DOHH2 (cell line): ENCODE data around the gene NRAS.

Source experiments
- H3F3A ChIP-seq: fragments of 200-600 bp; sonication (generic), shearing (Covaris generic); 2 replicates; pipeline ENCODE4 v1.6.0; 2016; ENCODE audit warnings: antibody characterized with exemption, mild to moderate bottlenecking; ENCODE audit not compliant: control insufficient read depth, insufficient read depth
- H3K27ac ChIP-seq: fragments of 200-600 bp; sonication (generic); 2 replicates; pipeline ENCODE4 v1.5.1; 2014; ENCODE audit warnings: low read depth, mild to moderate bottlenecking, low read length, moderate library complexity
- H3K27me3 ChIP-seq: fragments of 200-600 bp; sonication (generic); 2 replicates; pipeline ENCODE4 v1.6.1; 2014; ENCODE audit warnings: mild to moderate bottlenecking, low read length, mixed read lengths; ENCODE audit not compliant: control insufficient read depth
- H3K36me3 ChIP-seq: fragments of 200-600 bp; sonication (generic); 2 replicates; pipeline ENCODE4 v1.6.1; 2014; ENCODE audit warnings: mild to moderate bottlenecking, low read length, moderate library complexity, mixed read lengths; ENCODE audit not compliant: control insufficient read depth
- H3K4me1 ChIP-seq: fragments of 200-600 bp; sonication (generic); 2 replicates; pipeline ENCODE4 v1.6.1; 2014; ENCODE audit warnings: mild to moderate bottlenecking, low read length, mixed read lengths; ENCODE audit not compliant: control insufficient read depth
- H3K4me2 ChIP-seq: fragments of 200-600 bp; sonication (generic); 2 replicates; pipeline ENCODE4 v1.6.0; 2014; ENCODE audit warnings: mild to moderate bottlenecking, low read length, moderate library complexity
- H3K4me3 ChIP-seq: fragments of 200-600 bp; sonication (generic); 2 replicates; pipeline ENCODE4 v1.5.1; 2014; ENCODE audit warnings: mild to moderate bottlenecking, low read length, mixed read lengths
- H3K79me2 ChIP-seq: fragments of 200-600 bp; sonication (generic); 2 replicates; pipeline ENCODE4 v1.6.1; 2014; ENCODE audit warnings: mild to moderate bottlenecking, low read length, mixed read lengths; ENCODE audit not compliant: control insufficient read depth
- H3K9me2 ChIP-seq: fragments of 200-600 bp; sonication (generic); replicated peaks from 2 replicates; pipeline ENCODE4 v1.6.1; 2014; ENCODE audit warnings: mild to moderate bottlenecking, low read length, mixed read lengths; ENCODE audit not compliant: control insufficient read depth
- H3K9me3 ChIP-seq: fragments of 200-600 bp; sonication (generic); 2 replicates; pipeline ENCODE4 v1.6.1; 2014; ENCODE audit warnings: antibody characterized with exemption, low read length, mixed read lengths; ENCODE audit not compliant: control insufficient read depth, insufficient read depth
- H4K20me1 ChIP-seq: fragments of 200-600 bp; sonication (generic); 2 replicates; pipeline ENCODE4 v1.6.0; 2014; ENCODE audit warnings: low read depth, mild to moderate bottlenecking, antibody characterized with exemption, low read length, moderate library complexity; ENCODE audit not compliant: control insufficient read depth, insufficient read depth
- EZH2phosphoT487 ChIP-seq: fragments of 200-600 bp; sonication (generic); IDR thresholded peaks from 2 replicates; pipeline ENCODE4 v1.6.1; 2017; ENCODE audit warnings: borderline replicate concordance, mild to moderate bottlenecking, antibody characterized with exemption, low read length, moderate library complexity, mixed read lengths
- TF ChIP-seq, protein P1 (sequence below): fragments of 200-600 bp; sonication (generic); IDR thresholded peaks from one replicate; pipeline ENCODE4 v1.5.1; 2014; ENCODE audit warnings: antibody characterized with exemption, mild to moderate bottlenecking, low read depth, low read length; ENCODE audit not compliant: poor library complexity, severe bottlenecking

Gene NRAS

DNA sequence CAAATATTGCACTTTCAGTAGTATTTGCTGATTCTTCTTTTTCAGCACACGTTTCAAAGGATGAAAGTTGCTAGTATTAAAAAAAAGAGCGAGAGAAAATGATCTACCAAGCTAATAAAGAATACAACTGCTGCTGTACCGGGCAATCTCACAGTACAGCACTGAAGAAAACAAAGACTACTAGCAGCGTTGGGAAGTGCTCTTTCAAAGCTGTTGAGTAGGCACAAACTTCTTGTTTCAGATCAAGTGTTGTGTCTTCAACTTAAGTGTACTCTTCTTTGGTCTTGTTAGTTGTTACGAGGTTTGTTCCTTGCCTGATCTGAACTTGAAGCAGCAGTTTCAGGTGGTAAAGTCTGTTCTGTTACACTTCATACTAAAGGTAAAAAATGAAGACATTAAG lies 33.3 kb upstream of the NRAS start:
- Histone ChIP-seq H3K9me3 (no peaks in the 10 kb centered on the region), H3K4me2 (no peak overlapping the region), H3K27ac (no peak overlapping the region), H3K79me2 (peaks cover 100% of the 10 kb centered on the region), H4K20me1 (peaks cover 33% of the 10 kb centered on the region), H3K36me3 (peaks cover 94% of the 10 kb centered on the region), H3K27me3 (no peaks in the 10 kb centered on the region), H3F3A (no peaks in the 10 kb centered on the region), H3K4me1 (peaks cover 23% of the 10 kb centered on the region), H3K4me3 (no peak overlapping the region), H3K9me2 (no peaks in the 10 kb centered on the region)
- no peak for TF ChIP-seq EZH2phosphoT487
- TF ChIP-seq, protein P1, sequence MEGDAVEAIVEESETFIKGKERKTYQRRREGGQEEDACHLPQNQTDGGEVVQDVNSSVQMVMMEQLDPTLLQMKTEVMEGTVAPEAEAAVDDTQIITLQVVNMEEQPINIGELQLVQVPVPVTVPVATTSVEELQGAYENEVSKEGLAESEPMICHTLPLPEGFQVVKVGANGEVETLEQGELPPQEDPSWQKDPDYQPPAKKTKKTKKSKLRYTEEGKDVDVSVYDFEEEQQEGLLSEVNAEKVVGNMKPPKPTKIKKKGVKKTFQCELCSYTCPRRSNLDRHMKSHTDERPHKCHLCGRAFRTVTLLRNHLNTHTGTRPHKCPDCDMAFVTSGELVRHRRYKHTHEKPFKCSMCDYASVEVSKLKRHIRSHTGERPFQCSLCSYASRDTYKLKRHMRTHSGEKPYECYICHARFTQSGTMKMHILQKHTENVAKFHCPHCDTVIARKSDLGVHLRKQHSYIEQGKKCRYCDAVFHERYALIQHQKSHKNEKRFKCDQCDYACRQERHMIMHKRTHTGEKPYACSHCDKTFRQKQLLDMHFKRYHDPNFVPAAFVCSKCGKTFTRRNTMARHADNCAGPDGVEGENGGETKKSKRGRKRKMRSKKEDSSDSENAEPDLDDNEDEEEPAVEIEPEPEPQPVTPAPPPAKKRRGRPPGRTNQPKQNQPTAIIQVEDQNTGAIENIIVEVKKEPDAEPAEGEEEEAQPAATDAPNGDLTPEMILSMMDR = no peak

DNA sequence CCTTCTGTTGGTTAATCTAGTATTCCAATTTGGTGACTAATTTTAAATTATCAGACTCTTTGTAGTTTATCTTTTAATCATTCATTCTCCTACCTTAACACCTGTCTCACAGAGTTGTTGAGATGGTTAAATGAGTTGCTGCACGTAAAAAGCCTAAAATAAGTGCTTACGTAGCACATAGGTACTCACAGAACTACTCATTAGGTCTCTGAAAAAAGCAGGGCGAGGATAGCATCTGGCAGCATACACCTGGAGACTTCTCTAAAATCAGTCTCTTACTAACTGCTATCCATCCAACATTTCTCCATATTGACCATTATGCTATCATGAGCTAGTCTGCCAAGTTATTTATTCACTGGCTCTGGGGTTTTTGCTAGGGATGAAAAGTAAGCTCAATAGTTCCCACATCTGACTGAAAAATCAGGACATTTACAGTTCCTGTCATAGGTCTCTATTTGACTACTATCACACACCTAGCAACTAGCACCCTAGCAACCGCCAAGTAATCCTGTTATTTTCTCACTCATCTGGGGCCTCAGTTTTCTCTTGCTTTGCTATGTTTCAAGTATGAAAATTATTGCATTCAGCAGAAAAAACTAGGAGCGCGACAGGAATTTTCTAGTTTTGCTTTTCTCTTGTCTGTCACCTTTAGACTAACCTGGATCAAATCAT lies 30.0 kb upstream of the NRAS start:
- Histone ChIP-seq H3K4me2 (no peak overlapping the region), H3K4me1 (no peaks in the 10 kb centered on the region), H3K36me3 (peaks cover 94% of the 10 kb centered on the region), H3K27me3 (no peaks in the 10 kb centered on the region), H3K4me3 (no peak overlapping the region), H3K9me3 (no peaks in the 10 kb centered on the region), H3F3A (no peaks in the 10 kb centered on the region), H3K27ac (no peak overlapping the region), H4K20me1 (peaks cover 15% of the 10 kb centered on the region; the same call in 1 of the 2 replicates), H3K9me2 (no peaks in the 10 kb centered on the region), H3K79me2 (peaks cover 100% of the 10 kb centered on the region)
- TF ChIP-seq, protein P1 = no peak
- no peak for TF ChIP-seq EZH2phosphoT487

DNA sequence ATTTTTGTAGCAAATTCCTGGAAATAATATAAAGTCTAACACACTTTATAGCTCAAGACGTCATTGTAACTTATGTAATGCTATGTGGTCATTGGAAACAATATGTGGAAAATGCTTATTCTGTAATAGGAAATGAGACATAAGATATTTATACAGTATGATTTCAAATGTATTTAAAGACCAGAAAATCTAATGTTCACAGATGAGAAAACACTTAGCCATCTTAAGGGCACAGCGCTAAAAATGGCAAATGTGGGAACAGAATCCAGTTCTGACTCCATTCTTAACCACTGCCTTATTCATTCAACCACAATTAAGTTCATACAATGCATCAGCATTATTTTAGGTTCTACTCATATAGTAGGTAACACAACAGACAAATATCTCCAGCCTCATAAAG lies 28.7 kb upstream of the NRAS start:
- H3K36me3 ChIP-seq = peaks cover 96% of the 10 kb centered on the region
- no peaks in the 10 kb centered on the region for H3K9me3 ChIP-seq
- peaks cover 100% of the 10 kb centered on the region for H3K79me2 ChIP-seq
- no peaks in the 10 kb centered on the region for H3F3A ChIP-seq
- H3K9me2 ChIP-seq = no peaks in the 10 kb centered on the region
- no peak overlapping the region for H3K27ac ChIP-seq
- H3K27me3 ChIP-seq = no peaks in the 10 kb centered on the region
- no peaks in the 10 kb centered on the region for H3K4me1 ChIP-seq
- H4K20me1 ChIP-seq = peaks cover 14% of the 10 kb centered on the region; the same call in 1 of the 2 replicates
- no peak overlapping the region for H3K4me2 ChIP-seq
- TF ChIP-seq, protein P1 = no peak
- TF ChIP-seq EZH2phosphoT487 = no peak
- no peak overlapping the region for H3K4me3 ChIP-seq
